ENCODE results near the gene CCR4. TPM values are rescaled to one million over a fixed set of nuclear protein-coding genes. Genes with fewer than 3 reads are reported as not detected.

CCR4 gene
- total and polyA plus RNA-seq, 2 of the 8 experiments (the other 6 are each of a cell fraction or from before 2014, with no cell fraction given): 0.11 to 0.15 TPM

DNA sequence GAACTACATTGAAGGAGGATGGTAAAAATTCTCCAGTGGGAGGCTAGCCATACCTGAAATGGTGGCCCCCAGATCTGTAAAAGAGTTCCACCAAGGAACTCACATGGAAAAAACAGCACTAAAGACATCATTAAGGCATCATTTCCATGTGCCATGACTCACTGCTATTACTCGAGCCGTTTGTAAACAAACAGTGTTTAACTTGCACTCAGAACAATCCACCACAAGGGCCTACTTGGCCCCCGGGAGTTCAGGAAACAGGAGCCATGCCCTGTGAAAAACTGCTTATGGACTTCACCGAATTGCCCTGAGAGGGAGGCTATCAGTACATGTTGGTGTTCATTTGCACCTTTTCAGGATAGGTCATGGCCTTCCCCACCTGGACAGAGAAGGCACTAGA lies 18.2 kb downstream of the CCR4 start (continued):
- TF ChIP-seq ATF3 (IDR thresholded peaks at IDR 0.05; ENCODE audit: insufficient read depth, low read depth, low read length): no peak
- TF ChIP-seq RXRA (IDR thresholded peaks at IDR 0.05; ENCODE audit: insufficient read depth, low read depth, low read length): no peak
- no peak for TF ChIP-seq TAF7 (optimal IDR thresholded peaks at IDR 0.05; ENCODE audit: borderline replicate concordance, low read depth, low read length)
- no peak for TF ChIP-seq KDM4A (IDR thresholded peaks at IDR 0.05; ENCODE audit: low read depth, low read length, severe bottlenecking)
- no peak for TF ChIP-seq CHD7 (IDR thresholded peaks at IDR 0.05; ENCODE audit: insufficient replicate concordance, low read length)
- no peak for TF ChIP-seq BRCA1 (IDR thresholded peaks at IDR 0.05; ENCODE audit: low read depth, low read length)
- no peak for TF ChIP-seq CHD2 (IDR thresholded peaks at IDR 0.05; ENCODE audit: low read length)
- no peak for TF ChIP-seq RFX5 (IDR thresholded peaks at IDR 0.05; ENCODE audit: borderline replicate concordance, low read depth, low read length)

Measured in H1 (cell line).